CD4-positive, alpha-beta T cell treated with Interleukin-17A for 4 hours (primary cell): ENCODE results near the gene RNF212.

Experiments
- DNase-seq: peaks from one replicate; pipeline ENCODE4 v3.0.0-alpha.2; 2020; ENCODE audit warnings: mixed read lengths

RNF212 gene

GRCh38 chr4:1030559-1030958, 82.8 kb downstream of the RNF212 start:
- DNase-seq, result no peak

GRCh38 chr4:1030031-1030430, 83.3 kb downstream of the RNF212 start:
- no peak for DNase-seq

- no peak for DNase-seq
Observed at GRCh38 chr4:1029529-1029928, 83.8 kb downstream of the RNF212 start.

GRCh38 chr4:1028574-1029220, 84.7 kb downstream of the RNF212 start:
- DNase-seq, result no peak

- DNase-seq, result no peak
Observed at GRCh38 chr4:1027915-1028238, 85.5 kb downstream of the RNF212 start.

GRCh38 chr4:1027219-1027914, 86.0 kb downstream of the RNF212 start:
- no peak for DNase-seq

GRCh38 chr4:1026115-1026514, 87.2 kb downstream of the RNF212 start:
- DNase-seq, result peak; percentile 28

GRCh38 chr4:1024882-1025545, 88.3 kb downstream of the RNF212 start:
- no peak for DNase-seq

GRCh38 chr4:1023895-1024740, 89.2 kb downstream of the RNF212 start:
- no peak for DNase-seq

GRCh38 chr4:1023075-1023640, 90.2 kb downstream of the RNF212 start:
- DNase-seq, result no peak

GRCh38 chr4:1022739-1023066, 90.7 kb downstream of the RNF212 start:
- no peak for DNase-seq

- DNase-seq, result no peak
Observed at GRCh38 chr4:1022051-1022738, 91.2 kb downstream of the RNF212 start.
